Activated gamma-delta T cell (primary cell): Measurements from ENCODE around the gene HAND1.

ENCODE experiments used
- DNase-seq: peaks from one replicate; lab custom pipeline; 2025; lab: John Stamatoyannopoulos, UW

The HAND1 gene

DNA sequence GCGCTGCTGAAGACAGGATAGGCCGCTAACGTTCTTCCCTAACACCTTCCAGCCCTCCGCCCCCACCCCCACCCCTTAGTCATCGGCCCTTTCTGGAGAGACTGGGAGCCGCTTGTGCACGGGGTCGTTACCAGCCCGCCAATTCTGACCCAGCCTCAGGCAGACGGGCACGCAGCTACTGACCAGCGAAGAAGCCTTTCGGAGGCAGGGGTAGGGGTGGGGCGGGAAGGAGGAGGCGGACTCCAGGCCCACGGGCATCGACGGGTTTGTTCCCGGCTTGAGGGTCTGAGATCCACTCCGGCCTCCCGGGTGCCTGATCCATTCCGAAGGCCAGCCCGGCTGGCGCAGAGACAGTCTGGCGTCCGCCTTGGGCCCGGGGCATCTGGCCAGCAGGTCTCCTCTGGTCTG lies 729 bp upstream of the HAND1 start:
- DNase-seq = no peak

GRCh38 chr5:154477382-154478223 lies 424 bp downstream of the HAND1 start:
- DNase-seq = no peak

- no peak for DNase-seq
Measured at GRCh38 chr5:154476354-154477205, 1.4 kb downstream of the HAND1 start.

DNA sequence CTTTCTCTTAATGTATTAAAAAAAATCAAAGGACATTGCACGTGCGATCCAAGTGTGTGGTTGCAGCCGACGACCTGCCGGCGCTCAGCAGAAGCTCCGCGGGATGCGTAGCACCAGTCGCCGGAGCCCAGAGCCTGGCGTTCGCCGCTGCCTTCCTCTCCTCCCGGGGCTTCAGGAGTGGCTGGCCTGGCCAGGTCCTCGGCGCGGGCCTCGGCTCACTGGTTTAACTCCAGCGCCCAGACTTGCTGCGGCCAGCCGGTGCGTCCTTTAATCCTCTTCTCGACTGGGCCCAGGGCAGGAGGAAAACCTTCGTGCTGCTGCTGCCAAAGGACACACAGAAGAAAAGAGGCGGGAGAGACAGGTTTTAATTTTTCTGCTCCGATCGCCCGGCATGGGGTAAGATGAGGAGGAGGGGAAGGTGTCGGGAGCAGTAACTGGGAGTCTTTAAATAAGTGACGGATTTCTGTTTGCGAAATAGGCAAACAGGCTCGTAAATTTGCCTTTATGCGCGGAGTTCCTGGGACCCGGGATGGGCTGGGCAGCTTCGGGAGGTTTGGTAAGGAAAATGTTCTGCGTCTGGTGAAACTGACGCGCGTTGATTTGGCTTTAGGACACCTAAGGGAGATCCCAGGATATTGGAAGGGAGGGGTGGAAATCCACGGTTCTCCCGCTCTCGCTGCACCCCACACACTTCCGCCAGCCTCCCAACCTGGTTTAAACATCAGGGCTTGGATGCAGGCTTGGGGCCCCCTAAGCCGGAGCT lies 2.3 kb downstream of the HAND1 start:
- DNase-seq = no peak

GRCh38 chr5:154474396-154475334 lies 3.4 kb downstream of the HAND1 start:
- no peak for DNase-seq

DNA sequence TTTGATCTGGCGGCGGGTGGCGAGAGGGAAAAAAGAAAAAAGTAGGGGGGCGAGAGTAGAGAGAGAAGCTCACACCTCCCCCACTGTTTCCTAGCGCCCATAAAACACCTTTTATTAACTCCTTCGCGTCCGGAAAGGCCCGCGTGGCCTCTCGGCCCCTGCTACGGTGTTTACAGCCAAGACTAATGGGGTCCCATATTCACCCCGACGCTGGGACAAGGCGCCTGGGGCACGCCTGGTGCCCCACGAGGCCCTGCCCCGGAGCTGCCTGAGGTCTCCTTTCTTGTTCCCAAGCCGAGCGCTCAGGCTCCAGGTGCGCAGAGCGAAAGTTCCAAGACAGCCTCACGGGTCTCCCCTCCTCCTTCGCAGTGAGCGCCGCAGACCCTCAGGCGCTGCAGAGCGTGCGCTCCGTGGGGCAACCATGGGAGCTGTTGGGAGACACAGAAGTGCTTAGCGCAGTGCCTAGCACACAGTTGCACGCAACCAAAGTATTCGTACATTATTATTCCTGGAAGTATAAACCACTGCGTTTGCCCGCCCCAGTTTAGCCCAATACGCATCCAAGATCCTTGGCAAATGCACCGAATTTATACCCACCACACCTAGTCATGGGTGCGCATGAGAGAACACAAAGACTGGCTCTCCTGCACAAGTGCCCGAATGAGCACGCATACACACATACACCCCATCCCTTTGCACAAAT lies 4.3 kb downstream of the HAND1 start:
- DNase-seq = no peak

GRCh38 chr5:154472871-154473580 lies 5.0 kb downstream of the HAND1 start:
- DNase-seq = no peak

DNA sequence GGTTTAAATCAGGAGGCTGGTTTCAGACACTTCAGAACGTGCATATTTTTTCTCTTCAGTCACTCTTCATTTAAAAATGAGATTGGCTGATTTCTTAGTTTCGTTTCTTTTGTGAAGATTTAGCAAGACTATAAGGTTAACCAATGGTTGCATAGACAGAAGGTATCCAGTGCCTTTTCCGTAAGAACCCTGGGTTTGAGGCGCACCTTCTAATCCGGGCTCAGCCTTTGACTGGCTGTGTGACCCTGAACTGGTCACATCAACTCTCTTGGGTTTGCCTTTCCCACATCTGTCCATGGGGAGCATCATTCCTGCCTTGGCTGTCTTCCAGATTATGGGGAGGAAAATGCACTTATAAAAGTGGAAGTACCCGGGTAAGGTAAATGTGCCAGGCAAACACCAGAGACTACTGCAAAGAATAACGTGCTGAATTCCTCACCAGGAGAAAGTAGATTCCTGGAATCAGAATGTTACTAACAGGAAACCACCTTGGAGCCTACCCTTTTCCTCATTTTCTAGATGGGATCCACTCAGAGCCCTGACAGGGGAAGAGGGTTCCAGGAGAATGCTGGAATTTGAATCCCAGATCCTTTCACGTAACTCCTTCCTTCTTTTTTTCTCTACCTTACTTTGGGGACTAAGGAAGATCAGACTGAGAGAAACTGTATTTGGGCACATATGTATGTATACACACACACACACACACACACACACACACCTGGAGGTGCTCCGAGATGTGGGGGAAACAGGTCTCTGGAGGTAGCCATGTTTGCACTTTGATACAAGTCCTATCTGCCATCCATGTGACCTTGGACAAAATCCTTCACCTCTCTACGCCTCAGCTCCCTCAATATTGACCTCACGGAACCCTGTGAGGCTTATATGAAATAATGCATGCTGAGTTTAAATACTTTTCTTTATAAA lies 6.8 kb downstream of the HAND1 start:
- no peak for DNase-seq

- DNase-seq = no peak
Measured at GRCh38 chr5:154470137-154470536, 7.9 kb downstream of the HAND1 start.

- no peak for DNase-seq
Measured at GRCh38 chr5:154467655-154468354, 10.2 kb downstream of the HAND1 start.

- DNase-seq = no peak
Measured at GRCh38 chr5:154466671-154467070, 11.4 kb downstream of the HAND1 start.

GRCh38 chr5:154466147-154466546 lies 11.9 kb downstream of the HAND1 start:
- no peak for DNase-seq

DNA sequence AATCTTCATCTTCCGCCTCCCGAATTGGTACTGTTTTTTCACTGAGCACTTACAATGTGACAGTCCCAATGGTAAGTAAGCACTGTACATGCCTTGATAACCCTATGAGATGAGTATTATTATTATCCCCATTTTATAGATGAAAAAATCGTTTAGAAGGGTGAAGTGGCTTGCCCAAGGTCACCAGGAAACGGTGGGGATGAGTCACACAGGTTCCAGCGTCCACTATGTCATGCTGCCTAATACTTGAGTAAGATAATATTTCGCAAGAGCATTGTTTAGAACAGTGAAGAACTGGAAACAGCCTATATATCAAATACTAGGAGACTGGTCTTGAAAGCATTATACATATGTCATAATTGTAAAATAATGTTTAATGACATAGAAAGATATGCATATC lies 12.9 kb downstream of the HAND1 start:
- DNase-seq = no peak

DNA sequence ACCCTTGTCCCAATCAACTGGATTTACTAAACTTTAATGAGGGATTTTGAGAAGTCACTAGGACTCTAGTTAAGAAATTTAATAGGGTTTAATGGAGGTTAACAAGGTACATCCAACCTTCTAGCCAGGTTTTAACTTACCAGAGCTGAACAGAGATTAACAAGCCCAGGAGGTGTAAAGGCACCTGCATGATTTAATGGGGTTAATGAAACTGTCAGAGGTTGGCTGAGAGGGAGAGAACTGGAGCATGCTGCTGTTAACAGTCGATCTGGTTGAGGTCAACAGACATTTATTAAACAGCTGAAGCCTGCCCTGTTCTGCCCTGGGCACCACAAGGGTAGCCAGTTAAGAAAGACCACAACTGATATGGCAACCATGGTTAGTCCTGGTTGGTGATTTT lies 13.6 kb downstream of the HAND1 start:
- DNase-seq = no peak

DNA sequence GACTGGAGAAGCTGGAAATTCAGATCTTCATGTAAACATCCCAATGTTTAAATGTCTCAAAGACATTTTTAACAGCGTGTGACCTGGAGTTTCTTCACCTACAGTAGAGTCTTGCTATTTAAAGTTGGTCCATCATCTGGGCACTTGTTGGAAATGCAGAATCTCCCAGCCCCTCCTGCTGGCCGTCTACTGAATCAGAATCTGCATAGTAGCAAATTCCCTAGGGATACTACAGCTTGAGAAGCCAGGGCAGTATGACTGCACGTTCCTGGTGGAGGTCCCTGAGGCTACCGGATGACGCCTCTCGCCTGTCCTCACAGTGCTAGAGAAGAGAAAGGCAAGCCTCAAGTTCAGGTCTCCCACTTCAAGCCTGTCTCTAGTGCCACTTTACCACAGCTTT lies 16.5 kb downstream of the HAND1 start:
- DNase-seq = no peak

GRCh38 chr5:154460172-154460571 lies 17.9 kb downstream of the HAND1 start:
- no peak for DNase-seq

DNA sequence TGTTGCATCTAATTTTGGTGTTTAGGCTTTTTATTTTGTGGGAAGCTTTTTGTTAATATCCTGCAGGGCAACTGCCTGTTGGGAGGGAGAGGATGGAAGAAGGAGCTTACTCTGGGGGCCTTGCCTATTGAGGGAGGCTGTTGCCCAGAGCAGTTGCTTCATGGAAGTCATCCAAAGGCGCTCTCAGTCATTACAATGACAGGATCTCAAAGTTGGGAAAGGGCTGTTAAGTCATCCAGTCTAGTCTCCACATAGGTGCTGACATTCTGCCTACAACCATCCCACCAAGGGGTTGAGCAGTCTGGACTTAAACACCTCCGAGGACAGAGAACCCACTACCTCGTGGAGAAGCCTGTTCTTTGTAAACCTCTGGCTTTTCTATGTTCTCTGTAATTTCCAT lies 19.0 kb downstream of the HAND1 start:
- no peak for DNase-seq

DNA sequence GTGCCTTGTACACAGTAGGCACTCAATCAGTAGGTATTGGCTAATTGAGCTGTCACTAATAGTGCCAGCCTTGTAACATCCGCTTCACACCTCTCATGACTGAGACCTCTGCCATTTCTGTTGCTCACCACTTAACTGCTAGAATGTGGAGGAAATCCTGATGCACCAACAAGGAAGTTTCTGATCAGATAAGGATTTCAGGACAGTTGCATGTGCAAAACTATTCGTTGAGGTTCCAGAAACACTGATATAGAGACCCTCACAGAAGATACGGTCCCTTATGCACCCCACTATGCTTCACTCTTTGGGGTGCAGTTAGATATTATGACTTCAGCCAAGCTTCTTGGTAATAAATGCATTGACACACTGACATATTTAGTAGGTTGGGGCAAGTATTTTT lies 21.5 kb downstream of the HAND1 start:
- DNase-seq = no peak
